Measurements from ENCODE around the gene LRRTM4.
"Not testable (repeated sequence)": the region's sequence is repeated elsewhere in the genome, so short reads cannot be mapped to it uniquely, and the experiment has no call there.

LRRTM4 gene

DNA sequence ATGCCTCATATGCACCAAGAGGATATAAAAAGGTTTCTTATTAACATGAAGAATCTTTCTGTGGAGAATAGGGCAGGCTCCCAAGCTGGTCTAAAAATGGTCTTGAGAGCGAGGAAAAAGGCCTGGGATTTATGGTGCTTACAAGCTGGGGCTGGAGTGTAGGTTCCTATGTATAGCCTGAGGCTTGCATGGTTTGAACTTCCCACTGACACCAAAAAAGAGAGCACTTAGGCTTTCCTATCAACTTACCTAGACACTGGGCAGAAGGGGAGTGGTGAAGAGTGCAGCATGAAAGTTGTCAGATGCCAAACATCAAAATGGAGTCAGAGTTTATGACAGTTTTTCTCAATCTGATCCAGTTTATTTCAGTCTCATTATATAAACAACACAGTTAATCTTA, 784.6 kb downstream of the LRRTM4 start:
- no peak for DNase-seq (ENCODE audit: low spot score)

DNA sequence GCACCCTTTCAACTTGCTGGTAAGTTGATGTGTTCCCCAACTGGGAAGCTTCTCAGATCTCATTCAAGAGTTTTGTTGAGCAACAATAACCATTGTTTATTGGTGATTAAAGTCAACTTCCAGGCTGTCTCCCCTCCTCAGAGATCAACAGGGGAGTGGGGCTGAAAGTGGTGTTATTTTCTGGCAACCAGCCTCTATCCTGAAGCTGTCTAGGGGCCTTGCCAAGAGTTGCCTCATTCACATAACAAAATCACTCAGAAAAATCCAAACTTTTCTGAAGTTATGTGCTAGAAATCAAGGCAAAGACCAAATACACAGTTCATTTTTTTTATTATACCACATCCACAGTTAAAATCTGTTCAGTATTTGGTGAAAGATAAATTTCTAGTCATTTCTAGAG, 788.4 kb downstream of the LRRTM4 start:
- no peak for DNase-seq (ENCODE audit: low spot score)

DNA sequence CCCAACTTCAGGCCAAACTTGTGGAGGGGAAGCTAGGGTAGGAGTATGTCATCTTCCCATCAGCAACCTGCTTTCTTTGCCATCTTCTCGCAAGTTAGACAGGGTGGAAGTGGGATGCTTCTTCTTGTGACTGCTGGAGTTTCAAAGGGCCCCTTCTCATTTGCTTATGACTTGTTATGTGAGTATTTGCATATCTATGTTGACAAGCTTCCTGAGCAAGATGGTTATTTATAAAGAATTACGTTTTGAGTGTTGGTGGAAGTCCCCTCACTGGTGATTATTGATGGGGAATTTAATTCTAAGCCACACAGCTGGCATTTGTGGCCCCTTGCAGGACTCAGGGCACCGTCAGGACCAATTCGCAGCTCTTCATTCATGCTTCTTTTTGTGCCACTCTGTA, 791.0 kb downstream of the LRRTM4 start:
- DNase-seq (ENCODE audit: low spot score): no peak

GRCh38 chr2:76730021-76730420, 792.2 kb downstream of the LRRTM4 start:
- DNase-seq (ENCODE audit: low spot score): no peak

DNA sequence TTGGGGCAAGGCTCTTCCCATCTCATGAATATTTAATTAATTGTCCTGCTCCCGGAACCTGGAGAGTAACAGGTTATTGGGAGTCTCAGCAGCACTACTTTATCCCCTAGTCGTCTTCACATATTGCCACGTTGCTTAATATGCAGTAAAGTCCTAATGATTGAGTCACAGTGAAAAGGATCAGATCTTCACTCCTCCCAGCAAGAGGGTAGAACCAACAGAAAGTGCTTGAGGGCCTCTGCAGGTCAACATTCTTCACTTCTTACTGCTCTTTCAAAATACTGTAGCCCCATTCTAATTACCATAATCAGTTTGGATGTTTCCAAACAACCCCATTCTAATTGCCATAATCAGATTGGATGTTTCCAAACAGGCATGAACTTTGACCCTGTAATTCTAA, 801.0 kb downstream of the LRRTM4 start:
- no peak for DNase-seq (ENCODE audit: low spot score)

DNA sequence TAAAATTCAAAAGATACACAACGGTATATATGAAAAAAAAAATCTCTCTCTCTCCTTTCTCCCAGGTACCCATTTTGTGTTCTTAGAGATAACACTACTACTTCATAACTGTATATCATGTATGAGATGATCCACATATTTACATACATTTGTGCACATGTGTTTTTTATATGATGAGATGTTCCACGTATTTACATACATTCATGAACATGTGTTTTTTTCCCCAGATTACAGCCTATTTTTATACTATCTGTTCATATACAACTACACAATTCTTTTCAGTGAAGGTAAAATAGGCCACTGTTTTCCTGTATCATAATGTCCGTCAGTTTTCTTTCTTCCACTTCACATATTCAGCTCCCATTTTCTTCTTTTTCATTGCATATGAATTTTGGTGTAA, 808.9 kb downstream of the LRRTM4 start:
- DNase-seq (ENCODE audit: low spot score): no peak

DNA sequence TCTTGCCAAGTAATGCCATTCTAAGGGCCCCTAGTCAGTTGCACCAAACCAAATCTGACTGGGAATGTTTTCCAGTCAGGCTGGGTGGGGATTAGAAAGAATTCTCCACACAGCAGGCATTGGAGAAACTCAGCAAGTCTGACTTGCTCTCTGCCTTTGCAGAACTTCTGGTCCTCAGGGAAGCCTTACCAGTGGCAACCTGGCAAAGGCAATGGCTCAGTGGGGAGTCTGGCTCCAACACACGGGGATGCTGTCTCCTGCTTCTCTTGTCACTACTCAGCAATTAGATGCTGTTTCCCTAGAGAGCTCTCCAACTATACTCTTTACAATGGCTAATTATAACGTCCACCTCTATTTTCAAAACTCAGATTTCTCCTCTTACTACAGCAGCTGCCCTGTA, 810.7 kb downstream of the LRRTM4 start:
- DNase-seq (ENCODE audit: low spot score): no peak

GRCh38 chr2:76700894-76701293, 821.3 kb downstream of the LRRTM4 start:
- DNase-seq (ENCODE audit: low spot score): no peak

GRCh38 chr2:76697998-76698713, 824.0 kb downstream of the LRRTM4 start:
- DNase-seq (ENCODE audit: low spot score): not testable (repeated sequence)

All from hematopoietic multipotent progenitor cell treated with erythropoietin and hydrocortisone succinate and interleukin-3 and kit ligand, for 15 days (in vitro differentiated cells).